H9 (cell line): Measurements from ENCODE around the gene MIA3. TPM values are rescaled to one million over a fixed set of nuclear protein-coding genes. Genes with fewer than 3 reads are reported as not detected.

Experiments
- DNase-seq: peaks from one replicate; pipeline ENCODE4 v3.0.0-alpha.2; 2017
- H2AFZ ChIP-seq: one replicate; pipeline ENCODE4 v1.6.1; 2013; ENCODE audit warnings: mild to moderate bottlenecking, low read length, control low read depth, moderate library complexity
- H2AK5ac ChIP-seq: 2 replicates; pipeline ENCODE4 v1.6.1; 2013; ENCODE audit warnings: low read length, control low read depth, mixed read lengths; ENCODE audit not compliant: insufficient read length
- H2BK120ac ChIP-seq: one replicate; pipeline ENCODE4 v1.6.1; 2013; ENCODE audit warnings: low read depth, mild to moderate bottlenecking, low read length, control low read depth, inconsistent platforms; ENCODE audit not compliant: poor library complexity, severe bottlenecking
- H2BK12ac ChIP-seq: 2 replicates; pipeline ENCODE4 v1.6.1; 2013; ENCODE audit warnings: low read length, control low read depth, mixed read lengths, low read depth; ENCODE audit not compliant: insufficient read length
- H2BK15ac ChIP-seq: 2 replicates; pipeline ENCODE4 v1.6.1; 2013; ENCODE audit warnings: low read depth, low read length, control low read depth
- H2BK20ac ChIP-seq: one replicate; pipeline ENCODE4 v1.6.1; 2013; ENCODE audit warnings: low read depth, mild to moderate bottlenecking, low read length, control low read depth, inconsistent platforms; ENCODE audit not compliant: poor library complexity, severe bottlenecking
- H2BK5ac ChIP-seq: 2 replicates; pipeline ENCODE4 v1.6.1; 2013; ENCODE audit warnings: low read length, control low read depth, mixed read lengths; ENCODE audit not compliant: insufficient read length
- H3K14ac ChIP-seq: 2 replicates; pipeline ENCODE4 v1.6.1; 2013; ENCODE audit warnings: low read length, control low read depth; ENCODE audit not compliant: insufficient read depth
- H3K18ac ChIP-seq: 2 replicates; pipeline ENCODE4 v1.6.1; 2013; ENCODE audit warnings: low read depth, mild to moderate bottlenecking, mixed read lengths, low read length, control low read depth; ENCODE audit not compliant: insufficient read length
- H3K23ac ChIP-seq: 2 replicates; pipeline ENCODE4 v1.6.1; 2013; ENCODE audit warnings: low read length, control low read depth, mixed read lengths, low read depth; ENCODE audit not compliant: insufficient read length
- H3K23me2 ChIP-seq: 2 replicates; pipeline ENCODE4 v1.6.1; 2013; ENCODE audit warnings: low read depth, mild to moderate bottlenecking, mixed read lengths, low read length, control low read depth; ENCODE audit not compliant: insufficient read length, poor library complexity, severe bottlenecking
- H3K27ac ChIP-seq: 2 replicates; pipeline ENCODE4 v1.5.1; 2013; ENCODE audit warnings: low read length, control low read depth, mixed read lengths, low read depth; ENCODE audit not compliant: insufficient read length
- H3K27me3 ChIP-seq: 2 replicates; pipeline ENCODE4 v1.6.1; 2013; ENCODE audit warnings: low read length, control low read depth, inconsistent platforms; ENCODE audit not compliant: insufficient read depth
- H3K4ac ChIP-seq: 2 replicates; pipeline ENCODE4 v1.6.1; 2013; ENCODE audit warnings: low read depth, mild to moderate bottlenecking, control low read depth, inconsistent platforms, low read length, moderate library complexity
- H3K4me1 ChIP-seq: 2 replicates; pipeline ENCODE4 v1.6.1; 2013; ENCODE audit warnings: low read length, control low read depth, inconsistent platforms; ENCODE audit not compliant: insufficient read depth
- H3K4me2 ChIP-seq: 2 replicates; pipeline ENCODE4 v1.6.1; 2013; ENCODE audit warnings: low read length, control low read depth, mixed read lengths; ENCODE audit not compliant: insufficient read length, insufficient read depth
- H3K56ac ChIP-seq: 2 replicates; pipeline ENCODE4 v1.6.1; 2013; ENCODE audit warnings: low read depth, mild to moderate bottlenecking, mixed read lengths, low read length, control low read depth; ENCODE audit not compliant: insufficient read length
- H3K79me1 ChIP-seq: 2 replicates; pipeline ENCODE4 v1.6.1; 2013; ENCODE audit warnings: low read depth, mild to moderate bottlenecking, moderate library complexity, low read length, control low read depth, inconsistent platforms; ENCODE audit not compliant: insufficient read depth, poor library complexity, severe bottlenecking
- H3K79me2 ChIP-seq: 2 replicates; pipeline ENCODE4 v1.6.1; 2013; ENCODE audit warnings: low read length, control low read depth, inconsistent platforms; ENCODE audit not compliant: insufficient read depth
- H3K9ac ChIP-seq: 2 replicates; pipeline ENCODE4 v1.6.1; 2013; ENCODE audit warnings: low read length, control low read depth, mixed read lengths; ENCODE audit not compliant: insufficient read length; ENCODE audit errors: extremely low read depth
- H3K9me3 ChIP-seq: one replicate; pipeline ENCODE4 v1.6.1; 2013; ENCODE audit warnings: low read depth, low read length, inconsistent platforms; ENCODE audit not compliant: control insufficient read depth
- H3T11ph ChIP-seq: one replicate; pipeline ENCODE4 v1.6.1; 2013; ENCODE audit warnings: mild to moderate bottlenecking, low read length, control low read depth, inconsistent platforms
- H4K20me1 ChIP-seq: one replicate; pipeline ENCODE4 v1.6.1; 2013; ENCODE audit not compliant: control insufficient read depth, insufficient read length, insufficient read depth
- H4K5ac ChIP-seq: 2 replicates; pipeline ENCODE4 v1.6.1; 2013; ENCODE audit warnings: low read depth, mild to moderate bottlenecking, mixed read lengths, low read length, control low read depth; ENCODE audit not compliant: insufficient read length
- H4K8ac ChIP-seq: replicated peaks from 2 replicates; pipeline ENCODE4 v1.6.1; 2013; ENCODE audit warnings: low read length, control low read depth, mixed read lengths, low read depth; ENCODE audit not compliant: insufficient read length
- H4K91ac ChIP-seq: 2 replicates; pipeline ENCODE4 v1.6.1; 2013; ENCODE audit warnings: low read depth, mild to moderate bottlenecking, moderate library complexity, mixed read lengths, low read length, control low read depth; ENCODE audit not compliant: insufficient read length
- H3K27ac Mint-ChIP-seq, 3 experiments: 2 replicates in 2 of 3; 3 replicates in 1 of 3; pipeline ENCODE4 v1.8.0; 2020 to 2021; ENCODE audit warnings: mixed read lengths in 3 of 3, mild to moderate bottlenecking in 1 of 3, moderate library complexity in 1 of 3
- H3K27me3 Mint-ChIP-seq: 2 replicates; pipeline ENCODE4 v1.8.0; 2021; ENCODE audit warnings: low read depth, mild to moderate bottlenecking, moderate library complexity, mixed read lengths
- H3K36me3 Mint-ChIP-seq, 3 experiments: 2 replicates in 2 of 3; 3 replicates in 1 of 3; pipeline ENCODE4 v1.8.0; 2020 to 2021; ENCODE audit warnings: low read depth in 3 of 3, mixed read lengths in 3 of 3; ENCODE audit not compliant: insufficient read depth in 1 of 3
- H3K4me1 Mint-ChIP-seq, 2 experiments: 2 replicates each; pipeline ENCODE4 v1.8.0; 2020; ENCODE audit warnings: mixed read lengths in 2 of 2
- H3K4me3 Mint-ChIP-seq, 2 experiments: 2 replicates in 1 of 2; 3 replicates in 1 of 2; pipeline ENCODE4 v1.8.0; 2020 to 2021; ENCODE audit warnings: mild to moderate bottlenecking in 2 of 2, mixed read lengths in 2 of 2, moderate library complexity in 1 of 2
- H3K9me3 Mint-ChIP-seq, 2 experiments: 2 replicates in 1 of 2; 3 replicates in 1 of 2; pipeline ENCODE4 v1.8.0; 2020; ENCODE audit warnings: mild to moderate bottlenecking in 2 of 2, mixed read lengths in 2 of 2, moderate library complexity in 1 of 2
- CTCF ChIP-seq: fragments of 200-600 bp; sonication (generic); conservative IDR thresholded peaks from 3 replicates; pipeline ENCODE4 v1.8.0; 2021; ENCODE audit warnings: antibody characterized with exemption, mild to moderate bottlenecking
- WGBS: extraction: QIAGEN DNeasy Blood & Tissue Kit; methylation state at CpG from one replicate; pipeline ENCODE4 v1.1.7; 2013; ENCODE audit warnings: missing lambda C conversion rate, low lambda C conversion rate, mixed read lengths; ENCODE audit not compliant: insufficient read length; ENCODE audit errors: extremely low coverage; 5-methylcytosine and 5-hydroxymethylcytosine counted together
- total RNA-seq: library from RNA; stranded (reverse); gene quantifications from 2 replicates; pipeline ENCODE4 v1.2.1, GENCODE V29; 2021

Gene MIA3
- total RNA-seq, 1 experiment from 2014 or later = 55.5 TPM

GRCh38 chr1:222627232-222627631, 9.3 kb downstream of the MIA3 start:
- Histone ChIP-seq H3K9ac (no peak overlapping the region), H3K79me2 (no peaks in the 10 kb centered on the region), H3K4me2 (no peak overlapping the region), H2BK5ac (no peak overlapping the region), H3K23ac (no peak overlapping the region), H3K27me3 (no peaks in the 10 kb centered on the region), H3K4ac (no peak overlapping the region), H3K79me1 (no peaks in the 10 kb centered on the region), H3K56ac (no peak overlapping the region), H3K18ac (no peak overlapping the region), H4K20me1 (no peaks in the 10 kb centered on the region), H2BK12ac (no peak overlapping the region), H4K8ac (no peak overlapping the region), H2BK20ac (no peak overlapping the region), H3K4me1 (no peaks in the 10 kb centered on the region), H2AK5ac (no peak overlapping the region), H3K9me3 (no peaks in the 10 kb centered on the region), H3K23me2 (no peaks in the 10 kb centered on the region), H4K91ac (no peak overlapping the region), H2BK120ac (no peak overlapping the region), H4K5ac (no peak overlapping the region), H3K27ac (no peak overlapping the region), H2BK15ac (no peak overlapping the region), H3T11ph (no peak overlapping the region), H3K14ac (no peak overlapping the region), H2AFZ (no peak overlapping the region)
- TF ChIP-seq CTCF = no peak
- DNase-seq = no peak
- no peaks in the 10 kb centered on the region for H3K27me3 Mint-ChIP-seq
- peaks cover 35 to 75% (median 66%) of the 10 kb centered on the region in 3 experiments; a peak in 6 of 7 replicates for H3K36me3 Mint-ChIP-seq
- H3K27ac Mint-ChIP-seq = no peak overlapping the region
- no peaks in the 10 kb centered on the region for H3K9me3 Mint-ChIP-seq
- no peak overlapping the region for H3K4me3 Mint-ChIP-seq
- WGBS = 100% methylated on average over 1 of the region's 6 CpGs
- no peaks in the 10 kb centered on the region for H3K4me1 Mint-ChIP-seq
